ENCODE data around the gene CTSA. TPM values are rescaled to one million over a fixed set of nuclear protein-coding genes. Genes with fewer than 3 reads are reported as not detected.

The CTSA gene
- total RNA-seq, 1 donor from 2014 or later, result 55.3 TPM

Other genes starting within 250 kb of the CTSA start
- gene WFDC11, start 221.1 kb upstream of the CTSA start, total RNA-seq, result not detected in 2 replicates
- not detected in 2 replicates for gene WFDC13, start 189.3 kb upstream of the CTSA start, total RNA-seq
- not detected in 2 replicates for gene WFDC10B, start 186.3 kb upstream of the CTSA start, total RNA-seq
- not detected in 2 replicates for gene SPINT4, start 169.0 kb upstream of the CTSA start, total RNA-seq
- gene WFDC3, start 99.5 kb upstream of the CTSA start, total RNA-seq, result not detected in 2 replicates
- 41.9 and 44.0 TPM in 2 replicates for gene DNTTIP1, start 99.4 kb upstream of the CTSA start, total RNA-seq
- gene UBE2C, start 78.7 kb upstream of the CTSA start, total RNA-seq, result 202 and 212 TPM in 2 replicates
- gene TNNC2, start 64.0 kb upstream of the CTSA start, total RNA-seq, result not detected in 2 replicates
- gene SNX21, start 57.5 kb upstream of the CTSA start, total RNA-seq, result 16.8 and 19.4 TPM in 2 replicates
- 14.5 and 15.3 TPM in 2 replicates for gene ACOT8, start 33.9 kb upstream of the CTSA start, total RNA-seq
- 4.5 and 4.8 TPM in 2 replicates for gene ZSWIM3, start 33.7 kb upstream of the CTSA start, total RNA-seq
- 16.6 and 17.0 TPM in 2 replicates for gene ZSWIM1, start 10.1 kb upstream of the CTSA start, total RNA-seq
- gene SPATA25, start 3.7 kb upstream of the CTSA start, total RNA-seq, result 0.41 and 2.2 TPM in 2 replicates
- 3.3 and 3.5 TPM in 2 replicates for gene NEURL2, start 127 bp upstream of the CTSA start, total RNA-seq
- gene PLTP, start 20.8 kb downstream of the CTSA start, total RNA-seq, result 56.6 and 61.0 TPM in 2 replicates
- gene PCIF1, start 43.3 kb downstream of the CTSA start, total RNA-seq, result 36.4 and 36.5 TPM in 2 replicates
- 24.8 and 24.9 TPM in 2 replicates for gene ZNF335, start 80.9 kb downstream of the CTSA start, total RNA-seq
- not detected in 2 replicates for gene MMP9, start 117.6 kb downstream of the CTSA start, total RNA-seq
- gene SLC12A5, start 137.9 kb downstream of the CTSA start, total RNA-seq, result 9.6 and 10.0 TPM in 2 replicates
- 65.6 and 69.5 TPM in 2 replicates for gene NCOA5, start 198.6 kb downstream of the CTSA start, total RNA-seq
- gene CD40, start 227.0 kb downstream of the CTSA start, total RNA-seq, result 4.2 and 4.8 TPM in 2 replicates

Data from neural crest cell (in vitro differentiated cells).